Naive thymus-derived CD8-positive, alpha-beta T cell (primary cell): ENCODE results near the gene DHX9. TPM values are rescaled to one million over a fixed set of nuclear protein-coding genes. Genes with fewer than 3 reads are reported as not detected.

Source experiments
- ATAC-seq, 2 donors: fragments of 150-1000 bp; cut with Tn5 transposase in 1 of 2; sonication (Bioruptor Pico), chemical (Tn5 transposase) in 1 of 2; 1 replicate in 1 of 2; 2 replicates in 1 of 2; pipeline ENCODE4 v1.10.0; 2021; ENCODE audit warnings: mild to moderate bottlenecking in 2 of 2, moderate library complexity in 2 of 2
- POLR2A ChIA-PET: fragments of 350-600 bp; sonication (Branson Sonifier 250); formaldehyde crosslinking; loops from one replicate; lab custom pipeline; 2021; ENCODE audit warnings: antibody characterized with exemption; lab: Charles Lee
- DNase-seq, 10 donors: peaks; one replicate each; pipeline versions ENCODE4 v3.0.0 to v3.0.0-alpha.2; 2020 to 2022
- H3K27ac Mint-ChIP-seq, 10 donors: one replicate each; pipeline ENCODE4 v1.8.0; 2020 to 2022; ENCODE audit warnings: mild to moderate bottlenecking in 10 of 10, mixed read lengths in 10 of 10, moderate library complexity in 4 of 10, inconsistent platforms in 1 of 10
- H3K27me3 Mint-ChIP-seq, 5 donors: one replicate each; pipeline ENCODE4 v1.8.0; 2021 to 2022; ENCODE audit warnings: mixed read lengths in 5 of 5
- H3K36me3 Mint-ChIP-seq, 3 donors: one replicate each; pipeline ENCODE4 v1.8.0; 2020 to 2022; ENCODE audit warnings: mixed read lengths in 3 of 3, mild to moderate bottlenecking in 2 of 3, inconsistent platforms in 1 of 3
- H3K4me1 Mint-ChIP-seq, 4 donors: one replicate each; pipeline ENCODE4 v1.8.0; 2021 to 2022; ENCODE audit warnings: mixed read lengths in 4 of 4
- H3K4me3 Mint-ChIP-seq, 10 donors: one replicate each; pipeline ENCODE4 v1.8.0; 2020 to 2022; ENCODE audit warnings: mild to moderate bottlenecking in 10 of 10, mixed read lengths in 10 of 10, moderate library complexity in 6 of 10, inconsistent platforms in 1 of 10
- H3K9me3 Mint-ChIP-seq, 9 donors: one replicate each; pipeline ENCODE4 v1.8.0; 2020 to 2022; ENCODE audit warnings: mixed read lengths in 9 of 9, mild to moderate bottlenecking in 3 of 9, inconsistent platforms in 1 of 9, moderate library complexity in 1 of 9
- polyA plus RNA-seq, 3 donors: library from polyadenylated mRNA; unstranded; fragments of 300-500 nt; fragmentation: Illumina TruSeq; gene quantifications; one replicate each; pipeline ENCODE4 v1.2.3, GENCODE V29; 2021
- total RNA-seq, 8 experiments: library from RNA in 2 of 8; stranded (reverse) in 2 of 8; gene quantifications; one replicate each; pipeline ENCODE4 v1.2.3 and lab custom pipeline; 2021 to 2026

The DHX9 gene
- total and polyA plus RNA-seq, 5 experiments from 2014 or later, result 106 to 244 (median 124) TPM

GRCh38 chr1:182811975-182812722 lies 27.0 kb upstream of the DHX9 start:
- POLR2A ChIA-PET, result no interaction called here
- ATAC-seq (no peak), DNase-seq (no peak)
- Mint-ChIP-seq H3K27me3 (no peaks in the 10 kb centered on the region), H3K4me1 (no peaks in the 10 kb centered on the region), H3K36me3 (peaks cover 0 to 33% (median 20%) of the 10 kb centered on the region in 3 donors), H3K9me3 (no peaks in the 10 kb centered on the region), H3K4me3 (no peak overlapping the region), H3K27ac (no peak overlapping the region)

DNA sequence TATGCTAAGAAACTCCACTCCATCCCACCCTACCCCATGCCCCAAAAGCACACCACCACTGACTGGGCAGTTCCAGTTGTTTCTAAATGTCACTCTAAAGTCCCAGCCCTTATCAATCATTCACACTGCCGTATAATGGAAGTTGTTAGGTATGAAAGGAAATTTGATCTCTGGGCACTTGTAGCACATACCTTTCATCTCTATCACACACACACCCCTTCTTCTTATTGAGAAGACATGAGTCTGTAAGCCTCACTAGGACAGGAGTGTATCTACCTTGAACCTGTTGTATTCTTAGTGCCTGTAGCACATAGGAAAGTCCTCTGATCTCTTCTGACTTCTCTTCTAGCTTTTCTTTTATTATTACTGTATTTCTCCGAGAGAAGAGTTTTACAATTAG lies 22.3 kb upstream of the DHX9 start:
- Mint-ChIP-seq H3K27me3 (no peaks in the 10 kb centered on the region), H3K4me1 (peaks cover 0 to 3% (median 0%) of the 10 kb centered on the region in 4 donors), H3K9me3 (no peaks in the 10 kb centered on the region), H3K36me3 (peaks cover 0 to 43% (median 42%) of the 10 kb centered on the region in 3 donors), H3K4me3 (no peak overlapping the region), H3K27ac (no peak overlapping the region)
- DNase-seq (no peak), ATAC-seq (no peak)
- POLR2A ChIA-PET, result no interaction called here

- DNase-seq (no peak), ATAC-seq (no peak)
- H3K9me3 Mint-ChIP-seq, result no peaks in the 10 kb centered on the region
- H3K4me3 Mint-ChIP-seq, result no peak overlapping the region
- peaks cover 0 to 3% (median 0%) of the 10 kb centered on the region in 4 donors for H3K4me1 Mint-ChIP-seq
- no peak overlapping the region for H3K27ac Mint-ChIP-seq
- POLR2A ChIA-PET, result no interaction called here
- peaks cover 0 to 48% (median 42%) of the 10 kb centered on the region in 3 donors for H3K36me3 Mint-ChIP-seq
- no peaks in the 10 kb centered on the region for H3K27me3 Mint-ChIP-seq
Measured at GRCh38 chr1:182817802-182818201, 21.3 kb upstream of the DHX9 start.

DNA sequence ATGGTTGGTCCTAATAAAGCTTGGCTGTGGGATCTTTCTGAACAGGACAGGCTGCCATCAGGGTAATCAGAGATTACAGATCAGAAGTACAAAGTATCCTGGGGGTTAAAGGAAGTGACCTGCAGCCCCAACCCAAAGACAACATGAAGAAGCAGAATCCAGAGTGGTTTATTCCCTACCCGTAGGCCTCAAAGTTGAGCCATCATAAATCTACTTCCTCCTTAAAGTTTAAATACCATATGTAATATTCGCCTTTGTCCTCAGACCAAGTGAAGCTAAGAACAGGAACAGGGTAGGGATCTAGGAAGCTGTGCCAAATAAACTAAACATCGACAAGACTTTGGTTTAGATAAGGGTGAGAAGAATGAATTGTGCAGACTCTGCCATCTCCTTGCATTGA lies 15.9 kb upstream of the DHX9 start:
- H3K27ac Mint-ChIP-seq, result no peak overlapping the region
- DNase-seq, result no peak
- ATAC-seq, result no peak
- H3K4me1 Mint-ChIP-seq, result no peaks in the 10 kb centered on the region
- H3K27me3 Mint-ChIP-seq, result no peaks in the 10 kb centered on the region
- H3K9me3 Mint-ChIP-seq, result no peaks in the 10 kb centered on the region
- no peak overlapping the region for H3K4me3 Mint-ChIP-seq
- H3K36me3 Mint-ChIP-seq, result peaks cover 0 to 25% (median 18%) of the 10 kb centered on the region in 3 donors
- POLR2A ChIA-PET, result no interaction called here

- POLR2A ChIA-PET, result no interaction called here
- ATAC-seq, result no peak
- H3K27ac Mint-ChIP-seq, result no peak overlapping the region
- peaks cover 0 to 2% (median 0%) of the 10 kb centered on the region in 4 donors for H3K4me1 Mint-ChIP-seq
- peaks cover 0 to 18% (median 0%) of the 10 kb centered on the region in 3 donors for H3K36me3 Mint-ChIP-seq
- no peaks in the 10 kb centered on the region for H3K27me3 Mint-ChIP-seq
- H3K4me3 Mint-ChIP-seq, result no peak overlapping the region
- no peaks in the 10 kb centered on the region for H3K9me3 Mint-ChIP-seq
- DNase-seq, result no peak
Measured at GRCh38 chr1:182826892-182827291, 12.3 kb upstream of the DHX9 start.

DNA sequence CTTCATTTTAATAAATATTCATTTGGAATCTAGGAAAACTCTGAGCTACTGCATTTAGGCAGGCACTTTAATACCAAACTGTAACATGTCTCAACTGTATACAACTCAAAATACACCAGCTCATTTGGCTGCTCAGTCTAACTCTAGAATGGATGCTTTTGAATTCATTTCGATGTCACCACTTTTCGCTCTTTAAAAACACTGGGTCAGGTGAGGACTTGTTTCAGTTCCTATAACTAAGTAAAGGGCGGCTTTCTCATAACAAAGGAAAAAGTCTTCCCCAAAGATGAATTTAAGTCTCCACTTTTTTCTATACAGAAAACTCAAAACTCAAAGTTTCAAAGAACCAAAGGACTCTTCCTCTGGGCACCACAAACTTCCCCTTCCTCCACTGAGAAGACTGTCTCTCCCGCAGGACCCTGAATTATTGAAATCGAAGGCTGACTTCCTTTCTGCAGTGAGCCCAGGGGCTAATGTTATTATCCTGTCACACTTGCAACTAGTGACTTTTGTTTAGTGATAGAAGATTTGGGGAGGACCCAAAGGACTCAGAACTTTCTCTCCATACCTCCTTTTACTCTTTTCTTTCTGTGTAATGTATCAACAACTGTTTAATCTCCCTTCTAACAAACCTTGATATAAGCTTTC lies 9.7 kb upstream of the DHX9 start:
- Mint-ChIP-seq H3K27ac (no peak overlapping the region), H3K9me3 (no peaks in the 10 kb centered on the region), H3K36me3 (peaks cover 0 to 10% (median 0%) of the 10 kb centered on the region in 3 donors), H3K27me3 (no peaks in the 10 kb centered on the region), H3K4me3 (no peak overlapping the region), H3K4me1 (peaks cover 0 to 2% (median 0%) of the 10 kb centered on the region in 4 donors)
- POLR2A ChIA-PET, result interaction anchor here (1.4 kb wide), 1 partner anchor 10 kb away, joined by 3 read pairs; no protein-coding TSS in a partner anchor
- DNase-seq, result no peak
- no peak for ATAC-seq

- Mint-ChIP-seq H3K4me1 (peaks cover 0 to 2% (median under 1%) of the 10 kb centered on the region in 4 donors), H3K36me3 (peaks cover 0 to 4% (median 0%) of the 10 kb centered on the region in 3 donors)
Measured at GRCh38 chr1:182833271-182833670, 5.9 kb upstream of the DHX9 start.

DNA sequence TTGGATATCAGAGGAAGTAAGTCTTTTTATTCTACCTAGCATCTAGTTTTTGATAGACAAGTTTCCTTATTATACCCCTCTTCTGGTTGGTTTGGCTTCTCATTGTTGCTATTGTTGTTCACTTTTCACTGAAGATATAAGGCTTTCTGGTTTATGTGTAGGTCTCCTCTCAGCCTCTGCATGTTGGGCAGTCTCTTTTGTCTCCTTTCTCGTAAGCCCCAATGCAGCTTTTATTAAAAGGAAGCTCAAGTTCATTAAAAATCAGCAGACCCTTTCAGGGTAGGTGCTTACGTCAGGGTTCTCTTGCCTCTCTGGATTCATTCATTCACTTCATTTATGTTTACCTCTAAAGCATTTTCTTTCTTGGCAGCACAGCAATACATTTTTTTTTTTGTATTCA lies 4.8 kb upstream of the DHX9 start:
- Mint-ChIP-seq H3K27ac (no peak overlapping the region), H3K9me3 (no peaks in the 10 kb centered on the region), H3K4me1 (peaks cover 2 to 8% (median 7%) of the 10 kb centered on the region in 4 donors), H3K36me3 (peaks cover 0 to 4% (median 2%) of the 10 kb centered on the region in 3 donors), H3K4me3 (no peak overlapping the region), H3K27me3 (peaks cover 0 to 3% (median 0%) of the 10 kb centered on the region in 5 donors)
- DNase-seq, result no peak
- POLR2A ChIA-PET, result no interaction called here
- no peak for ATAC-seq

More at GRCh38 chr1:182833271-182833670, 5.9 kb upstream of the DHX9 start:
- POLR2A ChIA-PET, result no interaction called here
- no peaks in the 10 kb centered on the region for H3K9me3 Mint-ChIP-seq
- no peak for DNase-seq
- no peak for ATAC-seq
- H3K27me3 Mint-ChIP-seq, result no peaks in the 10 kb centered on the region
- no peak overlapping the region for H3K4me3 Mint-ChIP-seq
- H3K27ac Mint-ChIP-seq, result no peak overlapping the region

- POLR2A ChIA-PET, result no interaction called here
- no peak for DNase-seq
- no peak overlapping the region for H3K4me3 Mint-ChIP-seq
- ATAC-seq, result no peak
- peaks cover 0 to 3% (median 0%) of the 10 kb centered on the region in 5 donors for H3K27me3 Mint-ChIP-seq
- peaks cover 11 to 22% (median 16%) of the 10 kb centered on the region in 4 donors for H3K4me1 Mint-ChIP-seq
- H3K36me3 Mint-ChIP-seq, result peaks cover 2 to 12% (median 5%) of the 10 kb centered on the region in 3 donors
- no peaks in the 10 kb centered on the region for H3K9me3 Mint-ChIP-seq
- H3K27ac Mint-ChIP-seq, result peak overlapping the region in 2 of 10 donors; percentile 18 to 36
Measured at GRCh38 chr1:182835806-182836205, 3.3 kb upstream of the DHX9 start.

DNA sequence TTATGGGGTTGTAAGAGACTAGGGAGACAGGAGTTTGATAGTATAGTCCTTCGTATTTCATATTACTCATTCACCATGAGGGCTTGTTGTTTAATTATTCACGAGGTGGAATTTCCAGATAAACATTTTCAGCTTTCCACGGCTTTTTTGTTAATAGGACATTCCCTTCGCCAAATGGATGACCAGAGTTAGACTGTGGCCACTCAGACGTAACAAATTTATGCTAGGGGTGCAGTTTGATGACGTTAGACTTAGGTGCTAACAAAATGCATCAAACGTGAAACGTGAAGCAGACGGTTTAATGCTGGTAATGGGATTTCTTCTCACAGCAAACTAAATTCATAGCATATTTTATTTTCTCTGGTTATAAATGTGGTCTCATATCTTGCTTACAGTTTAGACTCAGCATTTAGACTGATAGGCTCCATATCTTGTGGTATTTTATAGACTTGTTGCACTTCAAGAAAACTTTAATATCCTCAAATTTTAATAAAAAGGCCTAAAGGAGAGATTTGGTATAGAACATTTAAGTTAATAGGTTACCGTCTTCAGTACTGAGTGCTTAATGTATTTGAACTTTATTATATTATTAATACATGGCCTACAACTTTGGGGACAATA lies 2.3 kb downstream of the DHX9 start:
- peaks cover 8 to 57% (median 9%) of the 10 kb centered on the region in 3 donors for H3K36me3 Mint-ChIP-seq
- H3K4me3 Mint-ChIP-seq, result peak overlapping the region; percentile 93 to 100 (median 98)
- DNase-seq (no peak), ATAC-seq (no peak)
- peak overlapping the region in 6 of 10 donors; percentile 37 to 99 (median 98) for H3K27ac Mint-ChIP-seq
- POLR2A ChIA-PET, result no interaction called here
- H3K27me3 Mint-ChIP-seq, result peaks cover 0 to 3% (median 0%) of the 10 kb centered on the region in 5 donors
- no peaks in the 10 kb centered on the region for H3K9me3 Mint-ChIP-seq
- peaks cover 31 to 77% (median 66%) of the 10 kb centered on the region in 4 donors for H3K4me1 Mint-ChIP-seq

DNA sequence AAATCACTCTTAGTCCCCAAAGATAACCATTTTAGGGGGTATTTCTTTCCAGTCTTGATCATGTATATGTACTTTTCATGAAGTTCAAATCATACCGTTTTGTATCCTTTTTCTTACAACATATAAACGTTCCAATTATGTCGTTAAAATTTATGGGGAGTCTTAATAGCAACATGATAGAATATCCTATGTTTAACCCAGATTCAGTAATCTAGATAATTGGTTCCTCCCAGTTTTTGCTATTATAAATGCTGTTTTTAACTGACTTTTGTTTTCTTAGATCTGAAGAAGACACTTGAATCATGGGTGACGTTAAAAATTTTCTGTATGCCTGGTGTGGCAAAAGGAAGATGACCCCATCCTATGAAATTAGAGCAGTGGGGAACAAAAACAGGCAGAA lies 3.1 kb downstream of the DHX9 start:
- peaks cover 33 to 84% (median 73%) of the 10 kb centered on the region in 4 donors for H3K4me1 Mint-ChIP-seq
- peaks cover 0 to 3% (median 0%) of the 10 kb centered on the region in 5 donors for H3K27me3 Mint-ChIP-seq
- ATAC-seq, result no peak
- DNase-seq, result no peak
- peak overlapping the region in 4 of 10 donors; percentile 52 to 97 (median 66) for H3K27ac Mint-ChIP-seq
- no peaks in the 10 kb centered on the region for H3K9me3 Mint-ChIP-seq
- H3K36me3 Mint-ChIP-seq, result peaks cover 10 to 65% (median 15%) of the 10 kb centered on the region in 3 donors
- POLR2A ChIA-PET, result no interaction called here
- peak overlapping the region; percentile 1 to 100 (median 95) for H3K4me3 Mint-ChIP-seq

- Mint-ChIP-seq H3K36me3 (peaks cover 5 to 88% (median 28%) of the 10 kb centered on the region in 3 donors), H3K27me3 (no peaks in the 10 kb centered on the region), H3K4me3 (peak overlapping the region in 5 of 10 donors; percentile 21 to 54 (median 47)), H3K27ac (peak overlapping the region in 3 of 10 donors; percentile 11 to 70 (median 22)), H3K4me1 (peaks cover 39 to 96% (median 88%) of the 10 kb centered on the region in 4 donors), H3K9me3 (no peaks in the 10 kb centered on the region)
- no peak for DNase-seq
- ATAC-seq, result peak in 1 of 2 donors; percentile 61
- POLR2A ChIA-PET, result no interaction called here
Measured at GRCh38 chr1:182845379-182845778, 6.2 kb downstream of the DHX9 start.
